CD4-positive, alpha-beta T cell (primary cell): Measurements from ENCODE around the gene THAP2. TPM values are rescaled to one million over a fixed set of nuclear protein-coding genes. Genes with fewer than 3 reads are reported as not detected.

Experiments used
- ATAC-seq: fragments of 200-7000 bp; cut with Tn5 transposase; one replicate; pipeline ENCODE4 v1.10.0; 2022; ENCODE audit warnings: mild to moderate bottlenecking; ENCODE audit not compliant: poor library complexity
- CTCF ChIA-PET: fragments of 350-600 bp; sonication (Branson Sonifier 250); formaldehyde crosslinking; loops from one replicate; lab custom pipeline; 2021; ENCODE audit warnings: antibody characterized with exemption, inconsistent platforms; lab: Charles Lee
- POLR2A ChIA-PET: fragments of 350-600 bp; sonication (Branson Sonifier 250); formaldehyde crosslinking; loops from one replicate; lab custom pipeline; 2021; ENCODE audit warnings: antibody characterized with exemption, inconsistent platforms; lab: Charles Lee
- DNase-seq, 14 experiments: peaks; one replicate each; pipeline ENCODE4 v3.0.0-alpha.2; 2013 to 2020; ENCODE audit warnings: mixed read lengths in 2 of 14
- H3K27ac ChIP-seq, 2 donors: one replicate each; pipeline versions ENCODE4 v1.5.1 to v1.7.0; 2013; ENCODE audit warnings: low read length in 2 of 2, low read depth in 1 of 2, mild to moderate bottlenecking in 1 of 2
- H3K27me3 ChIP-seq, 2 experiments: 1 replicate in 1 of 2; 2 replicates in 1 of 2; pipeline versions ENCODE4 v1.6.1 to v1.7.0; 2013; ENCODE audit warnings: low read length in 2 of 2, control low read depth in 1 of 2, mild to moderate bottlenecking in 1 of 2, moderate library complexity in 1 of 2; ENCODE audit not compliant: insufficient read depth in 2 of 2, control insufficient read depth in 1 of 2
- H3K36me3 ChIP-seq: one replicate; pipeline ENCODE4 v1.6.1; 2013; ENCODE audit warnings: low read length, control low read depth; ENCODE audit not compliant: insufficient read depth
- H3K4me1 ChIP-seq: one replicate; pipeline ENCODE4 v1.6.1; 2013; ENCODE audit warnings: low read length, control low read depth; ENCODE audit not compliant: insufficient read depth
- H3K4me3 ChIP-seq: one replicate; pipeline ENCODE4 v1.5.1; 2013; ENCODE audit warnings: mild to moderate bottlenecking, low read length, moderate library complexity
- H3K9me3 ChIP-seq, 2 experiments: 1 replicate in 1 of 2; 2 replicates in 1 of 2; pipeline versions ENCODE4 v1.6.1 to v1.7.0; 2013; ENCODE audit warnings: low read length in 2 of 2, mild to moderate bottlenecking in 2 of 2, control low read depth in 1 of 2, moderate library complexity in 1 of 2; ENCODE audit not compliant: control insufficient read depth in 1 of 2, insufficient read depth in 1 of 2
- H3K27ac Mint-ChIP-seq: one replicate; pipeline ENCODE4 v1.8.0; 2020; ENCODE audit warnings: mixed read lengths
- H3K27me3 Mint-ChIP-seq: one replicate; pipeline ENCODE4 v1.8.0; 2021; ENCODE audit warnings: mixed read lengths
- H3K36me3 Mint-ChIP-seq: one replicate; pipeline ENCODE4 v1.8.0; 2021; ENCODE audit warnings: low read depth, mixed read lengths
- H3K4me1 Mint-ChIP-seq: one replicate; pipeline ENCODE4 v1.8.0; 2021; ENCODE audit warnings: low read depth, mixed read lengths
- H3K4me3 Mint-ChIP-seq: one replicate; pipeline ENCODE4 v1.8.0; 2020; ENCODE audit warnings: mild to moderate bottlenecking, mixed read lengths
- H3K9me3 Mint-ChIP-seq: one replicate; pipeline ENCODE4 v1.8.0; 2020; ENCODE audit warnings: mixed read lengths
- intact Hi-C, 2 experiments: fragments of 100-400 bp; cut with DNase I in 1 of 2; cut with micrococcal nuclease in 1 of 2; formaldehyde crosslinking; loops; one replicate each; pipeline versions ENCODE4 v1.15.1 to v1.9.0; 2023 to 2025; cut with DNase I, micrococcal nuclease
- total RNA-seq, 174 experiments: library from RNA in 2 of 174; stranded (reverse) in 2 of 174; gene quantifications; one replicate each; pipeline ENCODE4 v1.2.3 and lab custom pipeline; 2021 to 2026
- TF ChIP-seq, protein P1 (sequence below): fragments of 200-600 bp; IDR thresholded peaks from one replicate; pipeline ENCODE4 v1.8.0; 2022; ENCODE audit warnings: antibody characterized with exemption, mild to moderate bottlenecking

Gene THAP2
- total RNA-seq, 2 experiments from 2014 or later = 12.1 to 12.6 TPM

DNA sequence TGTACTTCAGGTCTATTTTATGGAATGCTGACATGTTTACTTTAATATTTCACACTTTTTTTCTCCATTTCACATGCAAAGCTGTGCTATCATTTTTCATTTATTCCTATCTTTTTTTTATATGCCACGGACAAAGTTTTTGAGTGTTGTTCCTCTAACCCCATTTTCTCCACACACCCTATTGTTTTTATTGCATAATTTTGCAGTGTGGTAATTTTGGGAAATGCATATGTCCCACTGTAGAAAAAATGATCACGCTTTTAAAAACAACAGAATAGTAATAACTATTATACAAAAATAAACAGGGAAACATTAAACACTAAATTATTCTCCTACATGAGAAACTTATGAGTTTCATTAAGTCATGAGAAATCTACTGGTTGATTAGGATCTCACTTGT lies 14.7 kb upstream of the THAP2 start:
- Histone ChIP-seq H3K36me3 (peaks cover 57% of the 10 kb centered on the region), H3K27ac (no peak overlapping the region), H3K27me3 (no peaks in the 10 kb centered on the region), H3K4me1 (peaks cover 3% of the 10 kb centered on the region), H3K4me3 (no peak overlapping the region), H3K9me3 (no peaks in the 10 kb centered on the region)
- intact Hi-C loops = no loop called here
- ATAC-seq (no peak), DNase-seq (no peak)
- Mint-ChIP-seq H3K27ac (no peak overlapping the region), H3K36me3 (peaks cover 47% of the 10 kb centered on the region), H3K27me3 (no peaks in the 10 kb centered on the region), H3K4me3 (peak overlapping the region; percentile 11), H3K4me1 (peaks cover 37% of the 10 kb centered on the region), H3K9me3 (no peaks in the 10 kb centered on the region)
- TF ChIP-seq, protein P1, sequence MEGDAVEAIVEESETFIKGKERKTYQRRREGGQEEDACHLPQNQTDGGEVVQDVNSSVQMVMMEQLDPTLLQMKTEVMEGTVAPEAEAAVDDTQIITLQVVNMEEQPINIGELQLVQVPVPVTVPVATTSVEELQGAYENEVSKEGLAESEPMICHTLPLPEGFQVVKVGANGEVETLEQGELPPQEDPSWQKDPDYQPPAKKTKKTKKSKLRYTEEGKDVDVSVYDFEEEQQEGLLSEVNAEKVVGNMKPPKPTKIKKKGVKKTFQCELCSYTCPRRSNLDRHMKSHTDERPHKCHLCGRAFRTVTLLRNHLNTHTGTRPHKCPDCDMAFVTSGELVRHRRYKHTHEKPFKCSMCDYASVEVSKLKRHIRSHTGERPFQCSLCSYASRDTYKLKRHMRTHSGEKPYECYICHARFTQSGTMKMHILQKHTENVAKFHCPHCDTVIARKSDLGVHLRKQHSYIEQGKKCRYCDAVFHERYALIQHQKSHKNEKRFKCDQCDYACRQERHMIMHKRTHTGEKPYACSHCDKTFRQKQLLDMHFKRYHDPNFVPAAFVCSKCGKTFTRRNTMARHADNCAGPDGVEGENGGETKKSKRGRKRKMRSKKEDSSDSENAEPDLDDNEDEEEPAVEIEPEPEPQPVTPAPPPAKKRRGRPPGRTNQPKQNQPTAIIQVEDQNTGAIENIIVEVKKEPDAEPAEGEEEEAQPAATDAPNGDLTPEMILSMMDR = no peak
- ChIA-PET CTCF (no interaction called here), POLR2A (interaction anchor here (1.6 to 2.0 kb wide), 2 partner anchors 14 to 36 kb away, joined by 3 to 14 read pairs; partner anchors contain the start of genes THAP2, TMEM19 and ZFC3H1)

DNA sequence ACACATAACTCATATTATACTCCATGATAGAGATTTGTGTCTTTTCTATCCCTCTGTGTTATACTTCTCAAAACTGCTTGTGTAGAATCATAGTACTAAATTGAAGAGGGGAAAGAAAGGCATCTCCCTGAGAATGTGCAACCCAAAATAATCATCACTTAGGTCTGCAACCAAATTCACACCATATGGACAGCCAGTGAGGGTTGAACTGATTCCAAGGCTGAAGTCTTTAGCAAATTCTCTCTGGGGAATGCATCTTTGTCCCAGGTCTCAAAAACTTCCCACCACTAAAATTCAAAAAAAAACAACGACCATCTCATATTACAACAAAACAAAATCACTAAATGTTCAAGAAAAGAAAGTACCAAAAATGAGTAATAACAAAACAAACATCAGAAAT lies 11.4 kb upstream of the THAP2 start:
- Mint-ChIP-seq H3K9me3 (no peaks in the 10 kb centered on the region), H3K36me3 (peaks cover 34% of the 10 kb centered on the region), H3K4me3 (no peak overlapping the region), H3K4me1 (peaks cover 48% of the 10 kb centered on the region), H3K27ac (no peak overlapping the region), H3K27me3 (no peaks in the 10 kb centered on the region)
- POLR2A ChIA-PET = no interaction called here
- CTCF ChIA-PET = no interaction called here
- ATAC-seq (no peak), DNase-seq (no peak)
- Histone ChIP-seq H3K9me3 (no peaks in the 10 kb centered on the region), H3K4me1 (no peaks in the 10 kb centered on the region), H3K4me3 (no peak overlapping the region), H3K27ac (no peak overlapping the region), H3K27me3 (no peaks in the 10 kb centered on the region), H3K36me3 (peaks cover 49% of the 10 kb centered on the region)
- TF ChIP-seq, protein P1 = no peak
- intact Hi-C loops = no loop called here

DNA sequence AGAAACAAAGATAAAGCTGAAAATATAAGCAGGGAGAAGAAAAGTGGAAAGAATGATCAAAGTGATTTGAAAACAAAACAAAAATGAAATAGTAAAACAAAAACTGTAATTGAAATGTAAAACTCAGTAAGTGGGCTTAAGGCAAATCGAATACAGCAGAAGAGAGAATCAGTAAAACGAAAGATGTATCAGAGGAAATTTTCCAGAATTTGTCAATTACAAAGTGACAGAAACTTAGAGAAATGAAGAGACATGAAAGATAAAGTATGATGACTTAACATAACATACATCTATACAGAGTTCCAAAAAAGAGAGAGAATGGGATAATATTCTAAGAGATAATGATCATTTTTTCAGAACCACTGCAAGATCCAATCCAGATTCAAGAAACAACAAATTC lies 11.0 kb upstream of the THAP2 start:
- intact Hi-C loops = no loop called here
- ATAC-seq = no peak
- DNase-seq = no peak
- H3K36me3 ChIP-seq = peaks cover 54% of the 10 kb centered on the region
- Mint-ChIP-seq H3K4me1 (peaks cover 48% of the 10 kb centered on the region), H3K27ac (no peak overlapping the region), H3K27me3 (no peaks in the 10 kb centered on the region), H3K4me3 (no peak overlapping the region), H3K36me3 (peaks cover 35% of the 10 kb centered on the region), H3K9me3 (no peaks in the 10 kb centered on the region)
- no peaks in the 10 kb centered on the region for H3K9me3 ChIP-seq
- TF ChIP-seq, protein P1 = no peak
- CTCF ChIA-PET = no interaction called here
- H3K27ac ChIP-seq = no peak overlapping the region
- H3K4me1 ChIP-seq = no peaks in the 10 kb centered on the region
- H3K27me3 ChIP-seq = no peaks in the 10 kb centered on the region
- POLR2A ChIA-PET = no interaction called here
- H3K4me3 ChIP-seq = no peak overlapping the region
